ENCODE results near the gene SCARB1. TPM values are rescaled to one million over a fixed set of nuclear protein-coding genes. Genes with fewer than 3 reads are reported as not detected.

Gene SCARB1
- polyA plus RNA-seq, 1 donor = 20.7 TPM

GRCh38 chr12:124760560-124760959, 103.1 kb downstream of the SCARB1 start:
- no peak for DNase-seq (ENCODE audit: low read depth)

- no peak for DNase-seq (ENCODE audit: low read depth)
Measured at GRCh38 chr12:124759841-124760503, 103.7 kb downstream of the SCARB1 start.

- no peak for DNase-seq (ENCODE audit: low read depth)
Measured at GRCh38 chr12:124758266-124759220, 105.1 kb downstream of the SCARB1 start.

DNA sequence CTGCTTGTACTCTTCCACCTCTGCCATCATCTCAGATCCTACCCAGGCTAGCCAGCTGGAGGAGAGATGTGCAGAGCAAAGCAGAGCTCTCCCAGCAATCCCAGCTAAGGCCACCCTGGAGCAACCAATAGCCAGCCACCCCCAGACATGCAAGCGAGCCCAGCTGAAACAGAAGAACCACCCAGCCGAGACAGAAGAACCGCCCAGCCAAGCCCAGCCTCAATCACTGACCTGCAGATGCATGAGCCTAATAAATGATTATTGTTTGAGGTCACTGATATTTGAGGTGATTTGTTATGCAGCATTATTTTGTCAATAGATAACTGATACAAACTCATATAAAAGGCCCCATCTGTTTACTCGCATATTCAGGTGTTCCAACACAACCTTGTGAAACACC, 106.3 kb downstream of the SCARB1 start:
- no peak for DNase-seq (ENCODE audit: low read depth)

GRCh38 chr12:124756760-124757159, 106.9 kb downstream of the SCARB1 start:
- DNase-seq (ENCODE audit: low read depth) = no peak

DNA sequence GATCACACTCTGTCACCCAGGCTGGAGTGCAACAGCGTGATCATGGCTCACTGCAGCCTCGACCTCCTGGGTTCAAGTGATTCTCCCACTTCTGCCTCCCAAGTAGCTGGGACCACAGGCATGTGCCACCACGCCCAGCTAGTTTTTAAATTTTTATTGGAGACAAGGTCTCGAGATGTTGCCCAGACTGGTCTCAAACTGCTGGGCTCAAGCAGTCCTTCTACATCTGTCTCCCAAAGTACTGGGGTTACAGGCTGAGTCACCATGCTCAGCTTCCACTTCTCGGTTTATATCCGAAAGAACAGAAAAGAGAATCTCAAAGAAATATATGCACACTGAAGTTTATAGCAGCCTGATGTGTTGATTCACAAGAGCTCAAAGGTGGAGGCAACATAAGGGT, 107.5 kb downstream of the SCARB1 start:
- DNase-seq (ENCODE audit: low read depth) = no peak

- DNase-seq (ENCODE audit: low read depth) = no peak
Measured at GRCh38 chr12:124755801-124756148, 107.9 kb downstream of the SCARB1 start.

DNA sequence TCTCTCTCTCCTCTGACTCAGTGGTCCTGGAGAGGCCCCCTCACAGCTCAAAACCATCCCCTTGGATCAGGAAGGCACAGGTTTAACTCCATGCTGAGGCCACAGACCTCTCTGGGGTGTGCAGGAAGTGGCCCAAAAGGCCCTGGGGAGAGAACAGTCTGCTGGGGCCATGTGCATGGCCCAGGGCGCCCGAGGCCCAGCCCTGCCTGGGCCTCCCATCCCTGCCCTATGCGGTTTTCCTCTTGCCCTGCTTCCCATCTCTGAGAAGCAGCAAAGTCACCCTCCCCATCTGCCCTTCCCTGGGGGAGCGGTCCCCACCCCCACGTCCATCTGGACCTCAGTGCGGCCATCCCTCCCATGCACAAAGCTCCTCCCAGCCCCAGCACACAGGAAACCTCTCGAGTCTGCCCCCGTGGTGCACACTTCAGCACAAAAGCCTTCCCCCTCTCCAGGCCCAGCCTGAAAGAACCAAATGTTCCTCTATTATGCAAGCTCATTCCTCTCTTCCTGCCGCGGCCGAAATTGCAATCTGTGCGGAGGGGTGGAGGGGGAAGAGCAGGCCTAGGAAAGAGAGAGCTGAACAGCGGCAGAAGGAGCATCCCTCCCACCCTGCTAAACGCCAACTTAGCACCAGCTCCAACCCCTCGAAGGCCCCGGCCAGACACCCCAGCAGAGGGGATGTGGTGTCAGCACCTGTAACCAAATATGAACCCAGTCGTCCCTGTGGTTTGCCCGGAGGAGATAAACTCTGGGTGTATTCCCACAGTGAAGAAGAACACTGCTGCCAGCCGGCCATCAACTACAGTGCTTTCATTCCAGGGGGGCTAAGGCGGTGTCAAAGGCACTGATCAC, 108.5 kb downstream of the SCARB1 start:
- DNase-seq (ENCODE audit: low read depth) = no peak

GRCh38 chr12:124754491-124754890, 109.2 kb downstream of the SCARB1 start:
- no peak for DNase-seq (ENCODE audit: low read depth)

DNA sequence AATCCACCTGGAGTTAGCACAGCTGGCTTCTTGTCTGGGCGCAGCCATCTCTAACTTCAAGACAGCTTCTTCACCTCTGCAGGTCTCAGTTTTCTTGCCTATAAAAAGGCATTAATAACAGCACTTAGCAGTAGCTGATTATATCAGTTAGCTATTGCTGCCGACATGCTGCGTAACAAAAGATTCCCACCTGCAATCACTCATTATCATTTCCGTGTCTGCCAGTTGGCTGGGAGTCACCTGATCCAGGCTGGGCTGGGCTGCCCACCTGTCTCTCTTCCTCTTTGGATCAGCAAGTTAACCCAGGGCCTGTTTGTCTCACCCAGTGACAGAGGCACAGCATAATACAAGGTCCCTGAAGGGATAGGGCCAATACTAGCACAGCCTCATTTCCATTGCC, 109.7 kb downstream of the SCARB1 start:
- DNase-seq (ENCODE audit: low read depth) = no peak

- DNase-seq (ENCODE audit: low read depth) = no peak
Measured at GRCh38 chr12:124753228-124753591, 110.5 kb downstream of the SCARB1 start.

DNA sequence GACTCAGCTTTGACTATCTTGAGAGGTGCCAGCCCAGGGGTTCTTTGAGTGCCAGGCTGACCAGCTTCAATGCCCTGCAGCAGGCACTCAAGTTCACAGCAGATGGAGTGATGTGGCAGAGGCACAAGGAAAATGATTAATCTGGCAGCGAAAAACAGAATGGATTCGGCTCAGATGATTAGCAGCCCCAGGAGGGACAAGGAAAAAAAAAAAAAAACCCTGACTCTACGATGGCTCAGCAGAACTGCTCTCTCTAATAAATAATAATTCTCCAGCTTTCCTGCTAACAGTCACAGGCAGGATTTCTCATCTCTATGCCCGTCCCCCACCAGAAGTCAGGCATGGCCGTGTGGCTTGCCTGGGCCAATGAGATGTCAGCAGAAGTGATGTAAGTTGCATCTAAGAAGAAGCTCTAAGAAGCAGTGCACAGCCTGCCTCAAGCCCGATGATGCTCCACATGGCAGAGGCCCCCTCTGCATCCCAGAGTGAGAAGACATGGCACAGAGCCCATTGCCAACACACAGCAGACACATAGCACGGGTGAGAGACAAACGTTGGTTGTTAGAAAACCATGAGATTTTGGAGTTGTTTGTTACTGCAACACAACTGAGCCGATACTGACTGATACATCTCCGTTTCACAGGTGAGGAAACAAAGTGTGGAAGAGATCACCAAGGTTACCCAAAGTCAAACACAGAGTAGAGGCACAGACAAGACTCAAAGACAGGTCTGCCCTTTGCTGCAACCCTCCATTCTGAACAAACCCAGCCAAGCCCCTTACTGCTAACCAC, 111.0 kb downstream of the SCARB1 start:
- DNase-seq (ENCODE audit: low read depth) = no peak

DNA sequence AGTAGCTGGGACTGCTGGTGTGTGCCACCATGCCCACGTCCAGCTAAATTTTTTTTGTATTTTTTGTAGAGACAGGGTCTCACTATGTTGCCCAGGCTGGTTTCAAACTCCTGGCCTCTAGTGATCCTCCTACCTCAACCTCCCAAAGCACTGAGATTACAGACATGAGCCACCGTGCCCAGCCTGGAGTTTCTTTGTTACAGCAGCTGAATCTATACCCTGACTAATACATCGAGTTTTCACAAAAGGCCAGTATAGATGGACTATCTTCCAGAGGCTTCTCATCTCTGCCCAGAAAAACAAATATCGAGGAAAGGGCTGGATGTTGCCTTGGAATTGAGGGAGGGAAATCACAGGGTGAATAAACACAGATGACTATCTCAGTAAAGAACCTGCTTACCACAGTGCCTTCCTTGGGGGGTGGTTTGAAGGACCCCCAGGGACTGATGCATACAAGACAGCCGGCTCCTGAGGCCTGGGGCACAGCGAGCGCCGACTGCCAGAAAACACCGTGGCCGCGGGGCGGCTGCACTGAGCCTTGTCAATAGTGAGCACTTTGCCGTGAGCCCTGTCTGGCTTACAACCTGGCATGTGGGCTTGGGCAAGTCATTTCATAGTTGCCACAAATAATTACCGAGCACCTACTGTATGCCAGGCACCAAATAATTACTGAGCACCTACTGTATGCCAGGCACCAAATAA, 111.9 kb downstream of the SCARB1 start:
- DNase-seq (ENCODE audit: low read depth) = no peak

GRCh38 chr12:124750787-124751471, 112.7 kb downstream of the SCARB1 start:
- DNase-seq (ENCODE audit: low read depth) = no peak

- no peak for DNase-seq (ENCODE audit: low read depth)
Measured at GRCh38 chr12:124750149-124750656, 113.5 kb downstream of the SCARB1 start.

DNA sequence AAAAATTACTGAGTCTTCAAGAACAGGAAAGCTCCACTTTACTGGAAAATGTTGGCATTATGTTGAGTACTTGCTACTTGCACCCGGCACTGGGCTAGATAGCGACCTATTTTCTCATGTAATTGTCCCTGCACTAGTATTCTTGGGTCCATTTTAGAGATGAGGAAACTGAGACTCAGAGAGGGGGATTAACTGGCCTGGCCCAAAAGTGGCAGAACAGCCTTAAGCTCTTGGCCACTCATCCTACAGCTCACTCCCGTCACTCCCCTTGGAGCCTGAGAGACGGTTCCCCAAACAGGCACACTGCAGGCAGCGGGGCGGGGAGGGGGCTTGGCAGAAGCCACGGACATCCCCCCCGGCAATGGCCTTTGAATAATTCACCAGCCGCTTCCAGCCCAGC, 113.9 kb downstream of the SCARB1 start:
- DNase-seq (ENCODE audit: low read depth) = no peak

DNA sequence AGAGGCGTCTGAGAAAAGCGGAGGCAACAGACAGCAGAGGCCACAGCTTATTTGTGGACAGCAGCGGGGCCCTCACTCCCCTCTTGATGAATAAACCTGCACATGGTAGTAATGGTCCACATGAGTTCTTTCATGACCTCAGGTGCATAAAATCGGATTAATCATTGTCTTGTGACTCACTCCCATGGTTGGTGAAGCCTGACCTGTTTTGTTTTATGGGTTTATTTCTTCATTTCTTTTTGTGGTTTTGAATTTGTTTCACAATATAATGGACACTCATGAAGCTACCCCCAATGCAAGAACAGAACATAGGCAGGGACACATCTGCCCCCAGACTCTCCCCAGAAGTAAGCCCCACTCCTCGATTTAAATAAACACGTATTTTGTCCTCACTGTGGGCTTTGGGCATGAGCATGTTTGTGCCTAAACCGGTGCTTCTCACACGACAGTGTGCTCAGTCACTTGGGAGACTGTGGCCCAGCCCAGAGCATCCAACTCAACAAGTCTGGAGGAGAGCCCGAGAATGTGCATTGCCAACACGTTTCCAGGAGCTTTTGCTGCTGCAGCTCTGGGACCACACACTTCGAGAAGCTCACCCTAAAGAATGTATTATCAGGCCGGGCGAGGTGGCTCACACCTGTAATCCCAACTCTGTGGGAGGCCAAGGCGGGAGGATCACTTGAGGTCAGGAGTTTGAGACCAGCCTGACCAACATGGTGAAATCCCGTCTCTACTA, 116.1 kb downstream of the SCARB1 start:
- no peak for DNase-seq (ENCODE audit: low read depth)

DNA sequence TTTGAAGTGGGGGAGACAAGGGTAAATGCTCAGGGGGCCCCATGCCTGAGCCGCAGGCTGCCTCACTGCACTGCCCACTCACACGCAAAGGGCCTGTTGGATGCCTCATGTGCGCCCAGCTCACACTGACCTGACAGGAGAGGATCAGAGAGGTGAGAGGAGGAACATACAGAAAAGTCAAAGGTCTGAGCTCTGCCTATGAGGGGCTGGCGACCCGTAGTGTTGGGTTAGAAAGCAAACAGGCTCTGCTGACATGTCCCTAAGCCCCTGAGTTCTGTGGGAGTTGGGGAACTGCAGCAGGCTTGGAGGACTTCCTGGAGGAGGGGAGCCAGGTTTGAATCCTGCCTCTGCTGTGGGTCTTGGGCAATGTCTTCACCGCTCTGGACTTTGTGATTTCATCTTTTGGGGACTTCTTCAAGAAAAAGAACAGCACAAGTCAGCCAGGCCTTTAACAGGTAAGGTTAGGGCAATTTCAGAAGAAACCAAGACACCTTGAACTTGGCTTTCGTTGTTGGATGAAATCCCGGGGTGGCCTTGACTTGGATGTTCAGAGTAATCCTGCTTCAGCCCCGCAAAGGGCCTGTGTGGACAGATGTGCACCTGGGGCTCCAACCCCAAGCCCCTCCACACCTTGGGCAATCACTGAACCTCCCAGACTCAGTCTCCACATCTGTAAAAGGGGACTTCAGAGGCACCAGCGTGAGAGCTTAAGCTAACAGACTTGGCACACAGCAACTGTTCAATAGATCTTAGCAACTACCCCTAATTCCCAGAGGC, 116.8 kb downstream of the SCARB1 start:
- no peak for DNase-seq (ENCODE audit: low read depth)
